ENCODE results near the gene PET100. TPM values are rescaled to one million over a fixed set of nuclear protein-coding genes. Genes with fewer than 3 reads are reported as not detected.
A peak's percentile ranks its signal among the peaks of the same experiment; 100 is the strongest.

The PET100 gene
- total RNA-seq (2014; rRNA removed; shearing (Covaris generic); ENCODE audit: low replicate concordance) = 42.7 and 45.1 TPM in 2 replicates

DNA sequence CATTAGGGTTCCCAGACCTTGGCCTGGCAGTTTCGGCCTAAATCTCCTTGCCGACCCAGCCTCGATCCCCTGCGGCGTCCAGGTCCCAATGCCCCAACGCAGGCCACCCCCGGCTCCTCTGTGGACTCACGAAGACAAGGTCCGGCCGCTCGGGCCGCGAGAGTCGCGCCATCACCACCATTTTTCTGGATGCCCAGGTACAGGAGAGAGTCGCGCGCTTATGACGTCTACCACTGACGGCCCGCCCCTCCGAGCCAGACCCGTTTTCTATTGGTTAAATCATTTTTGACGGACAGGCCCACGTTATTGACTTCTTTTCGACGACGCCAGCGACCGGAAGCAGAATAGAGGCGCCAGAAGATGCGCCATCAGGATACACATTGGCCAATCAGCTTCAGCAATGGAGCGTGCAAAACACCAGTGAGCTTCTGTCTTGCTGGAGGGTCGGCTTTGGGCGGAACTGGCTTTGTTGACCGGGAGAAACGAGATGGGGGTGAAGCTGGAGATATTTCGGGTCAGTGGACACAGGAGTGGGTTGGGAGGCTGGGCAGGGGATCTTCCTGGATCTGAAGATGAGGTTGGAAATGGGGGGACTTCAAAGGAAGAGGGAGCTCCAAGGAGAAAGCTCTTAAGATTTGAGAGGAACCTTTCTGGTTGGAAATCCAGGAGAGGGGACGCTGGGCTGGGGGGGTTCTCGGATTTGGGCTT is at the start of gene PET100, which contains the start of gene XAB2:
TSS of gene PET100 (plus strand) at position 447 of the 708 bp plus-strand sequence. CDS start at position 488, 41 bp downstream.
TSS of gene XAB2 (minus strand) at position 199 of the 708 bp plus-strand sequence. CDS start at position 181, 18 bp downstream.
- DNase-seq (ENCODE audit: low read depth) = peak; percentile 92
- in situ Hi-C loops (cut with HindIII; ENCODE audit: low pct_unique_long_range_greater_than_20kb, low sequenced_read_pairs) = no loop called here

GRCh38 chr19:7582446-7582845 is 47.1 kb upstream of the PET100 start:
- no peak for DNase-seq (ENCODE audit: low read depth)
- in situ Hi-C loops (cut with HindIII; ENCODE audit: low pct_unique_long_range_greater_than_20kb, low sequenced_read_pairs) = no loop called here

DNA sequence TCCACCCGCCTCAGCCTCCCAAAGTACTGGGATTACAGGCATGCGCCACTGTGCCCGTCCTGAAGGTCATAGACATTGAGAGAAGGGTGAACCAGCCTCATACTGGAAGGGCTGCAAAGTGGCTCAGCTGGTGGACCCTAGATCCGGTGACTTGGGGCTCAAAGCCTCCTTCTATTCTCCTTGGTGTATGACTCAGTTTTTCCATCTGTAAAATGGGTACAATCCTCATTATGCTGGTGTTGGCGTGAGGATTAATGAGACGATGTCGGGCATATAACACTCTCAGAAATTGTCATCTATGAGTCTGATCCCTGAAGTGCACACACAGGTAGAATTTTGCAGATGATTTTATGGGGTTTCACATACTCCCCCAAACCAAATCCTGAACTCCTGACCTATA is 39.8 kb upstream of the PET100 start:
- in situ Hi-C loops (cut with HindIII; ENCODE audit: low pct_unique_long_range_greater_than_20kb, low sequenced_read_pairs) = no loop called here
- no peak for DNase-seq (ENCODE audit: low read depth)

DNA sequence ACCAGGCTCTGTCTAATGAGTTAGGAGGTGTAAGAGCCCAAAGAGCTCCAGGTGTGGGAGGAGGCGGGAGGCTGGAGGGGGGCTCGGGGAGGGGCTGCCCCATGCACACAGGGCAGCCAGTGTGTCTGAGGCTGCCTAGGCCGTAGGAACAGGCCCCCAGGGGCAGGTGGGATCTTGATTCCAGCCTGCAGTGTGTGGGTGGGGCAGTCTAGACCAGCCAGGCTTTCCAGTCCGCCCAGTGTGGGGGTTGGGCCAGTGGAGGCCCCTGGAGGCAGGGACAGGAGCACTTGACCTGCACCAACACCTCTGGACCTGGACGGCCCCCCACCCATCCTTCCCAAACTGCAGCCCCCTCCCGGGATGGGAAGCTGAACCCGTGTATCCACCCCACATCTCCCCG is 39.3 kb upstream of the PET100 start:
- in situ Hi-C loops (cut with HindIII; ENCODE audit: low pct_unique_long_range_greater_than_20kb, low sequenced_read_pairs) = no loop called here
- DNase-seq (ENCODE audit: low read depth) = no peak

DNA sequence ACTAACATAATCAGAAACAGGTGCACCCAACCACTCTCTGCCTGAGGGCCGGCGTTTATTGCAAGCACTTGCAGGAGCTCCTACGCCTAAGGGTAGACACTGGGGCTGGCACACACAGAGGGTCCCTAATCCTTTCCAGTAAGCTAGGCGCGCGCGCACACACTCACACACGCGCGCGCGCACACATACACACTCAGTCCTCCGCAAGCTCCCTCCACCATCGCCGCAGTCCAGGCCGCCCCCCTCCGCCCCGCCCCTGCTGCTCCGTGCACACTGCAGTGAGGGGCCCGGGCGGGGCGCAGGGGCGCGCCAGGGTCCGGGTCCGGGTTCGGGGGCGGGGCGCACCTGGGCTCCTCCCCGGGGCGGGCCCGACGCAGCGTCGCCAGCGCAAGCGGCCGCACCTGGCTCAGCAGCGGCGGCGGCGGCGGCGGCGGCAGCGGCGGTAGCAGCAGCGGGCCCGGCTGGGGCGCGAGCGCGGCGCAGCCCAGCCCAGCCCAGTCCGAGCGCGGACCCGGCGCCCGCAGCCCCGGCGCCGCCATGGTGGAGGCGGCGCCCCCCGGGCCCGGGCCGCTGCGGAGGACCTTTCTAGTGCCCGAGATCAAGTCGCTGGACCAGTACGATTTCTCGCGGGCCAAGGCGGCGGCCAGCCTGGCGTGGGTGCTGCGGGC is 34.0 kb upstream of the PET100 start, which contains the start of gene CAMSAP3:
TSS of gene CAMSAP3 (plus strand) at position 398 of the 668 bp plus-strand sequence. CDS start at position 538, 140 bp downstream.
- peak; percentile 21 for DNase-seq (ENCODE audit: low read depth)
- in situ Hi-C loops (cut with HindIII; ENCODE audit: low pct_unique_long_range_greater_than_20kb, low sequenced_read_pairs) = no loop called here

- in situ Hi-C loops (cut with HindIII; ENCODE audit: low pct_unique_long_range_greater_than_20kb, low sequenced_read_pairs) = no loop called here
- DNase-seq (ENCODE audit: low read depth) = no peak
Measured at GRCh38 chr19:7596211-7596937, 33.2 kb upstream of the PET100 start.

GRCh38 chr19:7597689-7598088 is 31.9 kb upstream of the PET100 start:
- no peak for DNase-seq (ENCODE audit: low read depth)

GRCh38 chr19:7598180-7598579 is 31.4 kb upstream of the PET100 start:
- no peak for DNase-seq (ENCODE audit: low read depth)
- in situ Hi-C loops (cut with HindIII; ENCODE audit: low pct_unique_long_range_greater_than_20kb, low sequenced_read_pairs) = no loop called here

More at GRCh38 chr19:7597689-7598088, 31.9 kb upstream of the PET100 start:
- in situ Hi-C loops (cut with HindIII; ENCODE audit: low pct_unique_long_range_greater_than_20kb, low sequenced_read_pairs) = no loop called here

GRCh38 chr19:7600721-7601120 is 28.9 kb upstream of the PET100 start:
- DNase-seq (ENCODE audit: low read depth) = no peak

DNA sequence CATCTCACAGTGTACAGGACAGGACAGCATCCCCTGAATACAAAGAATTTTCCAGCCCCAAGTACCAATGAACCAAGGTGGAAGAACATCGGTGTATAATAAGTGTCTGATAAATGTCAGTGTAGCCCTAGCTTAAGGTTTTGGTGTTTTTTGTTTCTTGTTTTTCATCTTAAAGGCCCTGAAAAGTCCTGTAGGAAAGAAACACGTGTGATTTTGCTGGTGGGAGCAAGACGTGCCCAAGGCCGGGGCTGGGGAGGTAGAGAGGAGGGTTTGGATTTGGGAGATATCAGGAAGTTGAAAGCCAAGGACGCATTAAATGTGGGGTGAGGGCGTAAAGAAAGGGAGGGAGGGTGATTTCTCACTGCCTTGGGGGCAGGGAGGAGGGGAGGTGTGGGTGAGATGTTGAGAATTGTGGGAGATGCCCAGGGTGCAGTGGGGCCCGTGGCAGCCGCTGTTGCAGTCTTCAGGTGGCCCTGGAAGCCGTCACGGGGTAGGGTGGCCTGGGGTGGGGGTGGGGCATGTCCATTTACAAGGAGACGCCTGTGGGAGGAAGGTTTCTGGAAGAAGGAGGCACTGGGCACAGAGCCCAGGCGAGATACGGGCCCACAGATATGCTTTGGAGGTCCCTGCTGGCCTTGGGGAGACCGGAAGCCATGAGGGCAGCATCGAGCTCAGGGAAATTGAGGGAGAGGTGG is 27.2 kb upstream of the PET100 start:
- DNase-seq (ENCODE audit: low read depth) = no peak
- in situ Hi-C loops (cut with HindIII; ENCODE audit: low pct_unique_long_range_greater_than_20kb, low sequenced_read_pairs) = no loop called here

More at GRCh38 chr19:7600721-7601120, 28.9 kb upstream of the PET100 start:
- in situ Hi-C loops (cut with HindIII; ENCODE audit: low pct_unique_long_range_greater_than_20kb, low sequenced_read_pairs) = no loop called here

DNA sequence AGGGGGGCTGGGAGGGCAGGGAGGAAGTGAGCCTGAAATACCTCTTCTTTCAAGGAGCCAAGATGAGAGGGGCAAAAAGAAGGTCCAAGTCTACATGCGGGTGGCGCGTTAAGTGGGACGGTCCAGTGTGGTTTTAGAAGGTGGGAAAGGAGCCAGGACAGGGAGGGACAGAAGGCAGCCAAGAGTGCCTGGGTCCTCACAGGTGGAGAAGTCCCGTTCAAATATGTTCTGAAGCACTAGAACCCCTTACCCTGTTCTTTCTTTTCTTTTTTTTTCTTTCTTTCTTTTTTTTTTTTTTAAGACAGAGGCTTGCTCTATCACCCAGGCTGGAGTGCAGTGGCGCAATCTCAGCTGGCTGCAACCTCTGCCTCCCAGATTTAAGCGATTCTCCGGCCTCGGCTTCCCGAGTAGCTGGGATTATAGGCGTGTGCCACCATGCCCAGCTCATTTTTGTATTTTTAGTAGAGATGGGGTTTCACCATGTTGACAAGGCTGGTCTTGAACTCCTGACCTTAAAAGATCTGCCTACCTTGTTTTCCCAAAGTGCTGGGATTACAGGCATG is 26.6 kb upstream of the PET100 start:
- in situ Hi-C loops (cut with HindIII; ENCODE audit: low pct_unique_long_range_greater_than_20kb, low sequenced_read_pairs) = no loop called here
- no peak for DNase-seq (ENCODE audit: low read depth)

DNA sequence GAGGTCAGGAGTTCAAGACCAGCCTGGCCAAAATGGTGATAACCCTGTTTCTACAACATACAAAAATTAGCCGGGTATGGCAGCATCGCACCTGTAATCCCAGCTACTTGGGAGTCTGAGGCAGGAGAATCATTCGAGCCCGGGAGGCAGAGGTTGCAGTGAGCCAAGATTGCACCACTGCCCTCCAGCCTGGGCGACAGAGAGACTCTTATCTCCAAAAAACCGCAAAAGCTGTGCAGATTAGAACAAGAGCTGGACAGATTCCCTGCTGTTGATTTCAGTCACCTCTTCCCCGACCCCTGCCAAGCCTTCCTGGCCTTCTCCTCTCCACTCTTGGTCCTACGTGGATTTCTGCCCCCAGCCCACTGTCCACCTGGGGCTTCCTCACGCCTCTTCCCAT is 25.7 kb upstream of the PET100 start:
- no peak for DNase-seq (ENCODE audit: low read depth)
- in situ Hi-C loops (cut with HindIII; ENCODE audit: low pct_unique_long_range_greater_than_20kb, low sequenced_read_pairs) = no loop called here

GRCh38 chr19:7605490-7606222 is 23.9 kb upstream of the PET100 start:
- peak; percentile 69 for DNase-seq (ENCODE audit: low read depth)
- in situ Hi-C loops (cut with HindIII; ENCODE audit: low pct_unique_long_range_greater_than_20kb, low sequenced_read_pairs) = no loop called here

DNA sequence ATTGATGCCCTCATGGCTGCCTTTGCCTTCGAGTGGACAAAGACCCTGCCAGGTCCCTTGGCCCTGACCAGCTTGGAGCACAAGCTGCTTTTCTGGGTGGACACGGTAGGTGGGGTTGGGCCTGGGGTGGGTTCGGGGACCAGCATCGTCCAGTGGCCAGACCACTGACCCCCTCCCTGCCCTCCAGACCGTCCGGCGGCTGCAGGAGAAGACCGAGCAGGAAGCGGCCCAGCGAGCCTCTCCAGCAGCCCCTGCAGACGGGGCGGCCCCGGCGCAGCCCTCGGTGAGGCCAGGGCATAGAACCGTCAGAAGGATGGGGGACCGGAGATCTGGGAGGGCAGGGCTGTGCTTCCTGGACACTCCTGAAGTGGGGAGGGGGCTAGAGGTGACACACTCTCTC is 23.3 kb upstream of the PET100 start:
- no peak for DNase-seq (ENCODE audit: low read depth)
- in situ Hi-C loops (cut with HindIII; ENCODE audit: low pct_unique_long_range_greater_than_20kb, low sequenced_read_pairs) = no loop called here

DNA sequence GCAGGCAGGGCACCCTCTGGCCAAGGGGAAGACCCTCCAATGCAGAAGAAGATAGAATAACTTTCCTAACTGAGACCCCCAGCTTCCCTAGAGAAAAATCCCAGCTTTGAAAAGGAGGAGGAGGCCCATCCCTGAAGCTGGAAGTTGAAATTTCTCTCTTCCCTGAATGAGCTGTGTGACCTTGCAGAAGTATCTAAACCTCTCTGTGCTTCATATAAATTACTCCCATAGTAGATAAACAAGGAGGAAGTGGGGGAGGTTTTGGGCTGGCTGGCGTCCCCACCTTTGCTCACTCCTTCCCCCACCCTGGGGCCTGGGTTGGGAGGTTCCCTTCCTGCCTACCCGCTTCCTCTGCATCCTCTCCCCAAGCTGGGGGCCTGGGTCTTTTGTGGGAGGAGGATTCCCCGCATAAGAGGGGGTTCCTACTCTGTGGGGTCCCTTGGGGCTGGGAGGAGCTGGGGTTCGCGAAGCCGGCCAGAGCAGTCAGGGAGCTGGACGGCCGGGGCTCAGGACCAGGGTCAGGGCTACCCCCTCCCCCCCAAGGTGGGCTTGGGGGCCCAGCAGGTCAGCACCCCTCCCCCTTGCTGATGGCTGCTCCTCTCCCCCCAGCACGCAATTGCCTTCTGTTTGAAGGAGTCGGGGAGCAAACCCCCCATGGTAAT is 22.2 kb upstream of the PET100 start:
- in situ Hi-C loops (cut with HindIII; ENCODE audit: low pct_unique_long_range_greater_than_20kb, low sequenced_read_pairs) = no loop called here
- DNase-seq (ENCODE audit: low read depth) = no peak

- in situ Hi-C loops (cut with HindIII; ENCODE audit: low pct_unique_long_range_greater_than_20kb, low sequenced_read_pairs) = no loop called here
Measured at GRCh38 chr19:7607874-7608560, 21.6 kb upstream of the PET100 start.

More at GRCh38 chr19:7607874-7608560, 21.6 kb upstream of the PET100 start:
- DNase-seq (ENCODE audit: low read depth) = no peak

Data from Caki2 (cell line).